Endodermal cell (in vitro differentiated cells): Measurements from ENCODE around the gene PHOSPHO2. TPM values are rescaled to one million over a fixed set of nuclear protein-coding genes. Genes with fewer than 3 reads are reported as not detected.

ENCODE experiments used
- DNase-seq: peaks from one replicate; pipeline ENCODE4 v3.0.0-alpha.2; 2017
- H3K27ac ChIP-seq: 2 replicates; pipeline ENCODE4 v1.5.1; 2013; ENCODE audit warnings: mild to moderate bottlenecking, low read depth, low read length, moderate library complexity
- H3K27me3 ChIP-seq: 2 replicates; pipeline ENCODE4 v1.6.1; 2013; ENCODE audit warnings: mild to moderate bottlenecking, low read length, moderate library complexity; ENCODE audit not compliant: insufficient read depth, control insufficient read depth, poor library complexity, severe bottlenecking
- H3K36me3 ChIP-seq: 2 replicates; pipeline ENCODE4 v1.7.0; 2013; ENCODE audit warnings: mild to moderate bottlenecking, low read length, moderate library complexity; ENCODE audit not compliant: control insufficient read depth, insufficient read depth
- H3K4me1 ChIP-seq: one replicate; pipeline ENCODE4 v1.7.0; 2013; ENCODE audit warnings: low read length; ENCODE audit not compliant: control insufficient read depth, insufficient read depth
- H3K4me3 ChIP-seq: 2 replicates; pipeline ENCODE4 v1.5.1; 2013; ENCODE audit warnings: mild to moderate bottlenecking, low read length, moderate library complexity
- H3K9ac ChIP-seq: 2 replicates; pipeline ENCODE4 v1.6.1; 2013; ENCODE audit warnings: mild to moderate bottlenecking, low read length, moderate library complexity; ENCODE audit not compliant: poor library complexity, severe bottlenecking; ENCODE audit errors: extremely low read depth
- H3K9me3 ChIP-seq: 2 replicates; pipeline ENCODE4 v1.6.1; 2013; ENCODE audit warnings: mild to moderate bottlenecking, low read length, moderate library complexity; ENCODE audit not compliant: control insufficient read depth
- H3K27ac Mint-ChIP-seq: 2 replicates; pipeline ENCODE4 v1.8.0; 2020; ENCODE audit warnings: mixed read lengths
- H3K27me3 Mint-ChIP-seq: 2 replicates; pipeline ENCODE4 v1.8.0; 2021; ENCODE audit warnings: mild to moderate bottlenecking, mixed read lengths; ENCODE audit not compliant: insufficient read depth
- H3K36me3 Mint-ChIP-seq: 2 replicates; pipeline ENCODE4 v1.8.0; 2020; ENCODE audit warnings: low read depth, mixed read lengths
- H3K4me1 Mint-ChIP-seq: 2 replicates; pipeline ENCODE4 v1.8.0; 2020; ENCODE audit warnings: mixed read lengths
- H3K4me3 Mint-ChIP-seq: 2 replicates; pipeline ENCODE4 v1.8.0; 2020; ENCODE audit warnings: mild to moderate bottlenecking, moderate library complexity, mixed read lengths
- H3K9me3 Mint-ChIP-seq: 2 replicates; pipeline ENCODE4 v1.8.0; 2020; ENCODE audit warnings: mild to moderate bottlenecking, mixed read lengths
- CTCF ChIP-seq: fragments of 200-600 bp; sonication (generic); conservative IDR thresholded peaks from 2 replicates; pipeline ENCODE4 v1.5.0; 2021; ENCODE audit warnings: antibody characterized with exemption, mild to moderate bottlenecking
- WGBS, 2 experiments: methylation state at CpG; one replicate each; pipeline versions ENCODE4 v1.1.5 to v1.1.7; 2013; ENCODE audit warnings: missing lambda C conversion rate in 2 of 2, mixed read lengths in 1 of 2; ENCODE audit not compliant: insufficient coverage in 1 of 2, insufficient read length in 1 of 2; 5-methylcytosine and 5-hydroxymethylcytosine counted together
- total RNA-seq, 2 donors: library from RNA; stranded (reverse); fragmentation: NEBNext Ultra II Directional in 1 of 2; extraction: Animal tissue kit (Norgen Biotek cat#: 25700) in 1 of 2; gene quantifications; 2 replicates in 1 of 2; 3 replicates in 1 of 2; pipeline ENCODE4 v1.2.1, GENCODE V29; 2021

PHOSPHO2 gene
- total RNA-seq, 2 donors from 2014 or later, result 6.3 to 7.3 TPM

- Mint-ChIP-seq H3K27ac (no peak overlapping the region), H3K9me3 (peaks cover 4% of the 10 kb centered on the region), H3K27me3 (no peaks in the 10 kb centered on the region), H3K4me1 (no peaks in the 10 kb centered on the region), H3K4me3 (no peak overlapping the region), H3K36me3 (no peaks in the 10 kb centered on the region)
- H3K27ac ChIP-seq, result no peak overlapping the region
- H3K9ac ChIP-seq, result no peak overlapping the region
- H3K36me3 ChIP-seq, result no peaks in the 10 kb centered on the region
- H3K4me3 ChIP-seq, result no peak overlapping the region
- H3K27me3 ChIP-seq, result no peaks in the 10 kb centered on the region
- WGBS, 2 experiments, result 92% methylated on average over 1 of the region's 3 CpGs; no CpG with 5 or more reads in 1 of the 2 experiments
- H3K4me1 ChIP-seq, result no peaks in the 10 kb centered on the region
- peak; percentile 75 for TF ChIP-seq CTCF
- H3K9me3 ChIP-seq, result peaks cover 6% of the 10 kb centered on the region
- DNase-seq, result no peak
Observed at GRCh38 chr2:169676357-169676756, 17.9 kb upstream of the PHOSPHO2 start.

GRCh38 chr2:169676850-169677249 lies 17.4 kb upstream of the PHOSPHO2 start:
- no peak overlapping the region for H3K4me3 Mint-ChIP-seq

GRCh38 chr2:169683054-169683424 lies 11.2 kb upstream of the PHOSPHO2 start:
- Mint-ChIP-seq H3K27ac (no peak overlapping the region), H3K27me3 (no peaks in the 10 kb centered on the region), H3K4me1 (no peaks in the 10 kb centered on the region), H3K36me3 (no peaks in the 10 kb centered on the region), H3K4me3 (no peak overlapping the region), H3K9me3 (peaks cover 11% of the 10 kb centered on the region)
- TF ChIP-seq CTCF, result no peak
- peaks cover 6% of the 10 kb centered on the region for H3K9me3 ChIP-seq
- no peaks in the 10 kb centered on the region for H3K4me1 ChIP-seq
- DNase-seq, result no peak
- H3K4me3 ChIP-seq, result no peak overlapping the region
- H3K27me3 ChIP-seq, result no peaks in the 10 kb centered on the region
- no peaks in the 10 kb centered on the region for H3K36me3 ChIP-seq
- H3K27ac ChIP-seq, result no peak overlapping the region
- WGBS, 2 experiments, result 53 to 81% methylated on average over 3 of the region's 3 CpGs
- no peak overlapping the region for H3K9ac ChIP-seq

More at GRCh38 chr2:169676850-169677249, 17.4 kb upstream of the PHOSPHO2 start:
- Mint-ChIP-seq H3K36me3 (no peaks in the 10 kb centered on the region), H3K27ac (peak overlapping the region; percentile 22), H3K27me3 (no peaks in the 10 kb centered on the region), H3K9me3 (peaks cover 4% of the 10 kb centered on the region), H3K4me1 (no peaks in the 10 kb centered on the region)
- Histone ChIP-seq H3K9me3 (peaks cover 6% of the 10 kb centered on the region), H3K27me3 (no peaks in the 10 kb centered on the region), H3K27ac (no peak overlapping the region), H3K9ac (no peak overlapping the region), H3K4me1 (no peaks in the 10 kb centered on the region), H3K36me3 (no peaks in the 10 kb centered on the region), H3K4me3 (no peak overlapping the region)
- 87 to 89% methylated on average over 5 to 6 of the region's 6 CpGs for WGBS, 2 experiments
- no peak for DNase-seq
- TF ChIP-seq CTCF, result no peak
